ENCODE data around the gene PRC1.

The PRC1 gene

DNA sequence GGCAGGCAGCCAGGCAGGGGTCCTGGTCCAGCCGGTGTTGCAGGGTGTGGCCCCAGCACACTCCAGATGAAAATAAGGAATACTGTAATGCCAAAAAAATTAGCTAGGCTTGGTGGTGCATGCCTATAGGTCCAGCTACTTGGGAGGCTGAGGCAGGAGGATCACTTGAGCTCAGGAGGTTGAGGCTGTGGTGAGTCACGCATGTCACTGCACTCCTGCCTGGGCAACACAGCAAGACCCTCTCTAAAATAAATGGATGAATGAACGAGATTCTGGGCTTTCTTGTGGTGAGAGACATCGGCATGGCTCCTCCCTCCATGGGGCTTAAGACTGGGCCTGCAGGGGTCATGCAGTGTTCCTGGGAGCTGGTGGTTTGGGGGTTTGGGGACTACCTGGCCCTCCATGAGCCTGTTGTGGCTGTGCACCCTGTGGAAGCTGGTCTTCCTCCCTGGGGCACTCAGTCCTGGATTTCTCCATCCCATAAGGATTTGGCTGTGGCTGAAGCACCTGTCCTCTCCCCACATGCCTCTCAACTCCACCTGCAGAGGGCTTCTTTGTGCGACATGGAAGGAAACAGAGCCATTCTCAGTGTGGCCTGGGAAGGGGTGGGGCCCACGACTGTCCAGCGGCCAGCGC is 47.3 kb downstream of the PRC1 start:
- DNase-seq (ENCODE audit: low read depth): no peak
- TF ChIP-seq, protein P1, sequence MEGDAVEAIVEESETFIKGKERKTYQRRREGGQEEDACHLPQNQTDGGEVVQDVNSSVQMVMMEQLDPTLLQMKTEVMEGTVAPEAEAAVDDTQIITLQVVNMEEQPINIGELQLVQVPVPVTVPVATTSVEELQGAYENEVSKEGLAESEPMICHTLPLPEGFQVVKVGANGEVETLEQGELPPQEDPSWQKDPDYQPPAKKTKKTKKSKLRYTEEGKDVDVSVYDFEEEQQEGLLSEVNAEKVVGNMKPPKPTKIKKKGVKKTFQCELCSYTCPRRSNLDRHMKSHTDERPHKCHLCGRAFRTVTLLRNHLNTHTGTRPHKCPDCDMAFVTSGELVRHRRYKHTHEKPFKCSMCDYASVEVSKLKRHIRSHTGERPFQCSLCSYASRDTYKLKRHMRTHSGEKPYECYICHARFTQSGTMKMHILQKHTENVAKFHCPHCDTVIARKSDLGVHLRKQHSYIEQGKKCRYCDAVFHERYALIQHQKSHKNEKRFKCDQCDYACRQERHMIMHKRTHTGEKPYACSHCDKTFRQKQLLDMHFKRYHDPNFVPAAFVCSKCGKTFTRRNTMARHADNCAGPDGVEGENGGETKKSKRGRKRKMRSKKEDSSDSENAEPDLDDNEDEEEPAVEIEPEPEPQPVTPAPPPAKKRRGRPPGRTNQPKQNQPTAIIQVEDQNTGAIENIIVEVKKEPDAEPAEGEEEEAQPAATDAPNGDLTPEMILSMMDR (IDR thresholded peaks at IDR 0.05; ENCODE audit: low read depth, low read length, missing control alignments): no peak
- no peak overlapping the region for H3K4me3 ChIP-seq (ENCODE audit: low read depth, low read length)
- in situ Hi-C loops (cut with HindIII; ENCODE audit: low sequenced_read_pairs): no loop called here

DNA sequence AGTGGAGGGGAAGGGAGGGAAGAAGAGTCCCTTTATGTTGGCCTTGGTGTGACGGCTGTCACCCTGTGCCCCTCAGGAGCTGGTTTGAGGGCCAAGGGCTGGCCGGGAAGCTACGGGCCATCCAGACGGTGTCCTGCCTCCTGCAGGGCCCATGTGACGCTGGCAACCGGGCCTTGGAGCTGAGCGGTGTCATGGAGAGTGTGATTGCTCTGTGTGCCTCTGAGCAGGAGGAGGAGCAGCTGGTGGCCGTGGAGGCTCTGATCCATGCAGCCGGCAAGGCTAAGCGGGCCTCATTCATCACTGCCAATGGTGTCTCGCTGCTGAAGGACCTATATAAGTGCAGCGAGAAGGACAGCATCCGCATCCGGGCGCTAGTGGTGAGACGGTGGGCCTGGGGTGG is 47.8 kb downstream of the PRC1 start:
- TF ChIP-seq, protein P1 (IDR thresholded peaks at IDR 0.05; ENCODE audit: low read depth, low read length, missing control alignments): no peak
- in situ Hi-C loops (cut with HindIII; ENCODE audit: low sequenced_read_pairs): no loop called here
- no peak overlapping the region for H3K4me3 ChIP-seq (ENCODE audit: low read depth, low read length)
- DNase-seq (ENCODE audit: low read depth): no peak

DNA sequence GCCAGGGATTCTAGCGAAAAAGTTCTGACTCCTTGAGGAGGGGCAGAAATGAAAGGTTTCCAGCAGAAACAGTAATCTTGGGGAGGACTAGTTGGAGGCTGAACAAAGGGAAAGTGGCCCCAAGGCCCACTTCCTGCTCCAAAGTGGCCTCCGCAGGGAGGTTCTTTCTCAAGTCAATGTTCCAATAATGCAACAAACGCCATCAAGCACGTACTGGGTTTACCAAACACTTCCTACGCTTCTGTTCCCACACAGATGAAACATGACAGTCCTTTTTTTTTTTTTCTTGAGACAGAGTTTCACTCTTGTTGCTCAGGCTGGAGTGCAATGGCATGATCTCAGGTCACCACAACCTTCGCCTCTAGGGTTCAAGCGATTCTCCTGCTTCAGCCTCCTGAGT is 49.2 kb downstream of the PRC1 start:
- no peak overlapping the region for H3K4me3 ChIP-seq (ENCODE audit: low read depth, low read length)
- TF ChIP-seq, protein P1 (IDR thresholded peaks at IDR 0.05; ENCODE audit: low read depth, low read length, missing control alignments): no peak
- in situ Hi-C loops (cut with HindIII; ENCODE audit: low sequenced_read_pairs): no loop called here
- DNase-seq (ENCODE audit: low read depth): no peak

DNA sequence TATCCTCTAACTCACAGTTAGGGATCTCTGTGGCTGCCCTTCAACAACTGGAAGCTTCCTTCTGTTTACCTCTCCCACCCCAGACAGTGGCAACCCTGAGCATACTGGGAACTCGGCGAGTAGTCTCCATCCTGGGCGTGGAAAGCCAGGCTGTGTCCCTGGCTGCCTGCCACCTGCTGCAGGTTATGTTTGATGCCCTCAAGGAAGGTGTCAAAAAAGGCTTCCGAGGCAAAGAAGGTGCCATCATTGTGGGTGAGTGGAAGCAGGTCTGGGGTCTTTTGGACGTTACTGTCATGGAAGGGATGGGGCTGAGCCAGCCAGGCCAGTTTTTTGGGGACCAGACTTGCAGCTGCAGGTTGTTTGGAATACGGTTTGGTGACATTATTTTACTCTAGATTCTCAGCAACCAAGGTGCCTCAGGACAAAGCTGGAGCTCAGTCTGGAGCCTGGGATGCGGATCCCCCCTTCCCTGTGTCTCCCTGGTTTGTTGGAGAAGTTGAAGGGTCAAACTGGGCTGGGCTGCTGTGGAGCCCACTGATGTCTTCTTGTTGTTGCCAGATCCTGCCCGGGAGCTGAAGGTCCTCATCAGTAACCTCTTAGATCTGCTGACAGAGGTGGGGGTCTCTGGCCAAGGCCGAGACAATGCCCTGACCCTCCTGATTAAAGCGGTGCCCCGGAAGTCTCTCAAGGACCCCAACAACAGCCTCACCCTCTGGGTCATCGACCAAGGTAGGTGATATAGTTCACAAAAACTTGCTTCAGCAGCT is 51.8 kb downstream of the PRC1 start:
- in situ Hi-C loops (cut with HindIII; ENCODE audit: low sequenced_read_pairs): no loop called here
- H3K4me3 ChIP-seq (ENCODE audit: low read depth, low read length): no peak overlapping the region
- DNase-seq (ENCODE audit: low read depth): no peak
- TF ChIP-seq, protein P1 (IDR thresholded peaks at IDR 0.05; ENCODE audit: low read depth, low read length, missing control alignments): no peak

DNA sequence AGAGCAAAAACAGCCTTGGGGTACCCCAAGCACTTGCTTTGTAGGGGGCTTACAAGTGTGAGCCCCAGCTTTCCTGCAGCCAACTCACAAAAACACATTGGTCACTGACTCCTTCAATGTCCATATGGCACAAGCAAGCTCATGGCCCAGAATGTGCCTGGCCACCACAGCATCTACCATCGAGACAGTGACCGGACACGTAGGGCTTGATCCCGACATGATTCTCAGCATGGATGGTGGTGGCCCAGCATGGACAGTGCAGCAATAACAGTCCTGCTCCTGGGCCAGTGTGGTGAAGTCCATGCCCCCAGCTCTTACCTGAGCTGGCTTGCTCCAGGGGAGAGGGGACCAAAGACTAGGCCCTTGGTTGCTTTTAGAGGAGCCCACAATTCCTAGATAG is 53.3 kb downstream of the PRC1 start:
- no peak for DNase-seq (ENCODE audit: low read depth)
- TF ChIP-seq, protein P1 (IDR thresholded peaks at IDR 0.05; ENCODE audit: low read depth, low read length, missing control alignments): no peak
- no peak overlapping the region for H3K4me3 ChIP-seq (ENCODE audit: low read depth, low read length)
- in situ Hi-C loops (cut with HindIII; ENCODE audit: low sequenced_read_pairs): no loop called here

DNA sequence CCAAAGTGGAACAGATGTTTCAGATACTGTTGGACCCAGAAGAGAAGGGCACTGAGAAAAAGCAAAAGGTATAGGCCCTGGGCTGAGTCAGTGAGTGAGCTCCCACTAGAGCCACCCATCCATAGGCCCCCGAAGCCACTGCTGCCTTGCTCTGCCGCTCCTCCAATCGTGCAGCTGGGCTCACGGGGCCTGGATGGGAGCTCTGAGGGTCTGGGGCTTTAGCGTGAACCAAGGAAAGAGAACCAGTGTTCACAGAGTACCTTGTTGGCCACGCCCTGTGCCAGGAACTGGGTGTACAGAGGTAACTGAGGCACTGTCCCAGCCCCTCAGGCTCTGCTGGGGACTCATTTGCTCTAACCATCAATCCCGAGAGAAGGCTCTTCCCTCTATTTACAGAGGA is 54.6 kb downstream of the PRC1 start:
- TF ChIP-seq, protein P1 (IDR thresholded peaks at IDR 0.05; ENCODE audit: low read depth, low read length, missing control alignments): no peak
- in situ Hi-C loops (cut with HindIII; ENCODE audit: low sequenced_read_pairs): no loop called here
- H3K4me3 ChIP-seq (ENCODE audit: low read depth, low read length): no peak overlapping the region
- DNase-seq (ENCODE audit: low read depth): no peak

Measured in astrocyte of the cerebellum (primary cell).